Rectal smooth muscle tissue (tissue), 1 donor: Measurements from ENCODE around the gene ZNF483.
"Not testable (repeated sequence)": the region's sequence is repeated elsewhere in the genome, so short reads cannot be mapped to it uniquely, and the experiment has no call there.

Experiments used
- H3K27ac ChIP-seq: one replicate; pipeline ENCODE4 v1.7.0; 2013; ENCODE audit warnings: low read depth, low read length, inconsistent platforms
- H3K27me3 ChIP-seq: one replicate; pipeline ENCODE4 v1.7.0; 2013; ENCODE audit warnings: low read length; ENCODE audit not compliant: control insufficient read depth, insufficient read depth
- H3K36me3 ChIP-seq: one replicate; pipeline ENCODE4 v1.7.0; 2013; ENCODE audit warnings: low read length; ENCODE audit not compliant: control insufficient read depth, insufficient read depth
- H3K4me1 ChIP-seq: one replicate; pipeline ENCODE4 v1.7.0; 2013; ENCODE audit warnings: low read length; ENCODE audit not compliant: control insufficient read depth, insufficient read depth
- H3K4me3 ChIP-seq: one replicate; pipeline ENCODE4 v1.7.0; 2013; ENCODE audit warnings: low read length
- H3K9ac ChIP-seq: one replicate; pipeline ENCODE4 v1.7.0; 2013; ENCODE audit warnings: low read length

Gene ZNF483

GRCh38 chr9:111525056-111525977 lies at the start of gene ZNF483:
Gene ZNF483 (plus strand): TSS chr9:111525179. CDS start chr9:111527396, 2,217 bp downstream.
- Histone ChIP-seq H3K9ac (peak within 1 kb of the TSS; percentile 78), H3K36me3 (peaks cover 2% of the 10 kb centered on the region), H3K4me1 (peaks cover 5% of the 10 kb centered on the region), H3K27me3 (peaks cover 5% of the 10 kb centered on the region), H3K27ac (peak within 1 kb of the TSS; percentile 67), H3K4me3 (peak within 1 kb of the TSS; percentile 99)

GRCh38 chr9:111475195-111475594 lies 49.8 kb upstream of the ZNF483 start:
- H3K27me3 ChIP-seq: no peaks in the 10 kb centered on the region
- H3K36me3 ChIP-seq: no peaks in the 10 kb centered on the region
- H3K4me1 ChIP-seq: no peaks in the 10 kb centered on the region
- no peak overlapping the region for H3K9ac ChIP-seq
- H3K27ac ChIP-seq: no peak overlapping the region
- no peak overlapping the region for H3K4me3 ChIP-seq

GRCh38 chr9:111477677-111478076 lies 47.3 kb upstream of the ZNF483 start:
- Histone ChIP-seq H3K4me1 (peaks cover 9% of the 10 kb centered on the region), H3K9ac (no peak overlapping the region), H3K36me3 (no peaks in the 10 kb centered on the region), H3K4me3 (no peak overlapping the region), H3K27ac (no peak overlapping the region), H3K27me3 (no peaks in the 10 kb centered on the region)

- peak overlapping the region; percentile 92 for H3K4me3 ChIP-seq
- H3K9ac ChIP-seq: no peak overlapping the region
- H3K27ac ChIP-seq: peak overlapping the region; percentile 95
- H3K4me1 ChIP-seq: peaks cover 9% of the 10 kb centered on the region
- H3K27me3 ChIP-seq: no peaks in the 10 kb centered on the region
- H3K36me3 ChIP-seq: no peaks in the 10 kb centered on the region
These were observed 42.9 kb upstream of the ZNF483 start for GRCh38 chr9:111481885-111482636.

DNA sequence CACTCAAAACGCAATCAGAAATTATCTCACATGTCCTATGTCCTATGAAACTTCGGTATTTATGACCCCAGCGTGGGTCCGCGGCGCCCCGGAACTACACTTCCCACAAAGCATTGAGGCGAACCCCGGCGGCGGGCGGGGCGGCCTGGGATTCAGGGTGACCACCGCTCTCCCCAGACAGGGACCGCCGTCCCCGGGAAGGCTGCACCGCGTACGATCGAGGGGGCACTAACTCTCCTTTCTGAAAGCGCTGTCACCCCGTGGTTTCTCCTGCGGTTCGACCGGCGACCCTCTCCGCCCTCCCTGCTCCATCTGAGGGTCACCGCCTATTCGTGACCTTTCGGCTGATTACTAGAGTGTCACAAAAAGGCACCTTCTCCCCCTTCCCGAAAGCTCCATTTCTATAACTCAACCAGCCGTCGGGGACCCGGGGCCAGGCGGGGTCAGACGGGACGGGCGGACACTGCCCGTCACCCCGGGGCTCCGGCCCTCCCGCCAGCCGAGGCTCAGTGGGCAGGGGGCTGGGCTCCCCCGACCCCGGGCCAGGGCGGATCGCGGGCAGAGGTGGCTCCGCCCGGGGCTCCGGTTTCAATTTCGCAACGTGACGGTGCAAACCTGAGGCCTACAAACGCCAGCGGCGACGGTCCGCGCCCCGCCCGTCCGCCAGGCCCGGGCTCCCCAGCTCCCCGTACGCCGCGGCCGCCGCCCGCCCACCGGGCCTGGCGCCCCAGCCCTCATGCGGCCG lies 42.1 kb upstream of the ZNF483 start:
- H3K27me3 ChIP-seq: no peaks in the 10 kb centered on the region
- no peaks in the 10 kb centered on the region for H3K36me3 ChIP-seq
- peak overlapping the region; percentile 92 for H3K4me3 ChIP-seq
- H3K9ac ChIP-seq: peak overlapping the region; percentile 96
- peak overlapping the region; percentile 95 for H3K27ac ChIP-seq
- H3K4me1 ChIP-seq: peaks cover 9% of the 10 kb centered on the region

DNA sequence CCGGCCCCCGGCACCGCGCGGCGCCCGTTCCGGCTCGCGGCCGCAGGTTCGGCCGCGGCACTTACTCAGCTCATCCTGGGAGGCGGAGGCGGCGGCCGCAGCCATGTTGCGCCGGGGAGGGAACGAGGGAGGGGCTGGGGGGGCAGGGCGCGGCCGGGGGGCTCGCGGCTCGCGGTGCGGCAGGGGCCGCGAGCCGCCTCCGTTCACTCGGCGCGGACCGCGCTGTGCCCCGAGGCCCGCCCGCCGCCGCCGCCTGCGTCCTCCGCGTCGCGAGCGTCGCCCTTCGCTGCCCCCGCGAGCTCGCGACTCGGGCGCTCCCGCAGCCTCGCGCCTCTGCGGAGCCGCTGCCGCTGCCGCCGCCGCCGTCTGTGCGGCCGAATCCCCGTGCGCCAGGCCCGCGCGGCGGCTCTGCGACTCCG lies 41.5 kb upstream of the ZNF483 start:
- Histone ChIP-seq H3K36me3 (no peaks in the 10 kb centered on the region), H3K27ac (peak overlapping the region; percentile 95), H3K27me3 (no peaks in the 10 kb centered on the region), H3K9ac (no peak overlapping the region), H3K4me1 (peaks cover 9% of the 10 kb centered on the region), H3K4me3 (peak overlapping the region; percentile 92)

DNA sequence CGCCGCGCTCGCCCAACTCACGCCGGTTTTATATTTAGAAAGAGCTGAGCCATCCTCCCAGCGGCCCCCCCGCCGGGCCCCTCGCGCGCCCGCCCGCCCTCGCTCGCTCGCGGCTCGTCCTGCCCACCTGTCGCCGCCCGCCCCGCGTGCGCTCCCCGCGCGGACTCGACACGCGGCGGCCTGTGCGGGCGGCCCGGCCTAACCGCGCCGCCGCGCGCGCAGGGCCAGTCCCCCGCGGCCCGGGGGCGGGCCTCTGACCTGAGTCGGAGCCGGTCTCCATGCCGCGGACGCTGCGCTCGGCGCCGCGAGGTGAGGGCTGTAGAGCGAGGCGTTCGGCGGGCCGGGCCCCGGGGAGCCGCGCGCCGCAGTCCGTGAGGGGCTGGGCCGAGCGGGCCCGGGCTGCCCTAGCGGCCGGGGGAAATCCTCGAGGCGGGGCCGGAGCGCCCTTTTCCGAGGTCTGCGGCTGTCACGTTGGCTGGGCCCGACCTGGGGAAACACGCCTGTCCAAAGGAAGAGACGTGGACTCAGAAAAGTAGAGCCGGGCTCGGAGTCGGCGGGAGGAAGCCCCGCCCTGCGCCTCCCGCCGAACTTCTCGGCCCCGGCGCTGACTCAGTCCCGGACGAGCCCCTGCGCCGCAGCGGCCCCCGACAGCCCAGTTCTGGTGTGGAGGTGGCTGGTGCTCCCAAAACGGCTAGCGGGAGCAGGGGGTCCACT lies 41.0 kb upstream of the ZNF483 start, which contains the start of gene ECPAS:
ECPAS (minus strand) TSS at position 526 of the 714 bp plus-strand sequence. CDS start 11,465 bp downstream, outside the sequence.
- Histone ChIP-seq H3K36me3 (no peaks in the 10 kb centered on the region), H3K4me3 (peak within 1 kb of the TSS; percentile 92), H3K27me3 (no peaks in the 10 kb centered on the region), H3K27ac (peak within 1 kb of the TSS; percentile 95), H3K9ac (peak within 1 kb of the TSS; percentile 96), H3K4me1 (peaks cover 9% of the 10 kb centered on the region)

GRCh38 chr9:111484572-111484894 lies 40.4 kb upstream of the ZNF483 start:
- peak overlapping the region; percentile 88 for H3K4me3 ChIP-seq
- H3K4me1 ChIP-seq: peaks cover 9% of the 10 kb centered on the region
- H3K27ac ChIP-seq: peak overlapping the region; percentile 94
- H3K9ac ChIP-seq: no peak overlapping the region
- no peaks in the 10 kb centered on the region for H3K27me3 ChIP-seq
- H3K36me3 ChIP-seq: no peaks in the 10 kb centered on the region

DNA sequence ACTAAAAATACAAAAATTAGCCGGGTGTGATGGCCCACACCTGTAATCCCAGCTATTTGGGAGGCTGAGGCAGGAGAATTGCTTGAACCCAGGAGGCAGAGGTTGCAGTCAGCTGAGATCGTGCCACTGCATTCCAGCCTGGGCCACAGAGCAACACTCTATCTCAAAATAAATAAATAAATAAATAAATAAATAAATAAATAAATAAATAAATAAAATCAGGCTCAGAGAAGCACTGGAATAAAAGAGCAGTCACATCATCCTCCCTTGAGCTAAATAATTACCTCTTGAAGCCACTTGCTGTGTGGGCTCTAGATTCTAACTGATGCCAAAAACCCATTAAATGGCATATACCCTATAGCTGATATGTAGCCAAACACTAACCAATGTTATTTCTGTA lies 27.8 kb upstream of the ZNF483 start:
- H3K27me3 ChIP-seq, H3K4me1 ChIP-seq, H3K27ac ChIP-seq, H3K4me3 ChIP-seq, H3K9ac ChIP-seq, H3K36me3 ChIP-seq: not testable (repeated sequence)

GRCh38 chr9:111501005-111501562 lies 23.9 kb upstream of the ZNF483 start:
- H3K4me1 ChIP-seq: no peaks in the 10 kb centered on the region
- H3K27me3 ChIP-seq: no peaks in the 10 kb centered on the region
- no peaks in the 10 kb centered on the region for H3K36me3 ChIP-seq
- H3K9ac ChIP-seq: no peak overlapping the region
- no peak overlapping the region for H3K4me3 ChIP-seq
- H3K27ac ChIP-seq: no peak overlapping the region

DNA sequence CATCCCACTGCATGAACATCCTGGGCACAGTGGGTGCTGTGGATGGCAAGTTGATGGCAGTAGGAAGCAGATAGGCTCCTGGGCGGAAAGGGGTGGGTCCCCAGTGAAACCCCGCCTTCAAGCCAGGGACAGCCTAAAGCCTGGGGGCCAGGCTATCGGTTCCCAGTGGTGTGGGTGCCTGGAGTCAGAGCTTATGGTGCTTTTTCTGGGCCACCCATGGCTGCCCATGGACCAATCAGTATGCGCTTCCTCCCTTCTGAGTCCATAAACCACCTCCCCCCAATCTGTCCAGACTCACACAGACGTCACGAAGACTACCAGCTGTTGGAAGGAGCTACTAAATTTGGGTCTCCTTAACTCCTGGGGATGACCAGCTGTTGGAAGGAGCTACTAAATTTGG lies 23.3 kb upstream of the ZNF483 start:
- Histone ChIP-seq H3K36me3 (no peaks in the 10 kb centered on the region), H3K4me3 (no peak overlapping the region), H3K27me3 (no peaks in the 10 kb centered on the region), H3K4me1 (no peaks in the 10 kb centered on the region), H3K9ac (no peak overlapping the region), H3K27ac (no peak overlapping the region)
